G401 (cell line): ENCODE data around the gene SMIM41. TPM values are rescaled to one million over a fixed set of nuclear protein-coding genes. Genes with fewer than 3 reads are reported as not detected.

Experiments used
- DNase-seq: peaks from one replicate; pipeline ENCODE4 v3.0.0-alpha.2; 2015; ENCODE audit warnings: low spot score
- in situ Hi-C: cut with HindIII; loops from 2 replicates; pipeline ENCODE4 v1.10.0; 2016; ENCODE audit warnings: low sequenced_read_pairs, mixed read lengths
- total RNA-seq: library from RNA; depleted of rRNA; stranded (reverse); fragments of >200 nt; shearing (Covaris generic); gene quantifications from 2 replicates; pipeline ENCODE4 v1.2.3, GENCODE V29; 2014; rRNA removed

Gene SMIM41
- total RNA-seq = not detected in 2 replicates

DNA sequence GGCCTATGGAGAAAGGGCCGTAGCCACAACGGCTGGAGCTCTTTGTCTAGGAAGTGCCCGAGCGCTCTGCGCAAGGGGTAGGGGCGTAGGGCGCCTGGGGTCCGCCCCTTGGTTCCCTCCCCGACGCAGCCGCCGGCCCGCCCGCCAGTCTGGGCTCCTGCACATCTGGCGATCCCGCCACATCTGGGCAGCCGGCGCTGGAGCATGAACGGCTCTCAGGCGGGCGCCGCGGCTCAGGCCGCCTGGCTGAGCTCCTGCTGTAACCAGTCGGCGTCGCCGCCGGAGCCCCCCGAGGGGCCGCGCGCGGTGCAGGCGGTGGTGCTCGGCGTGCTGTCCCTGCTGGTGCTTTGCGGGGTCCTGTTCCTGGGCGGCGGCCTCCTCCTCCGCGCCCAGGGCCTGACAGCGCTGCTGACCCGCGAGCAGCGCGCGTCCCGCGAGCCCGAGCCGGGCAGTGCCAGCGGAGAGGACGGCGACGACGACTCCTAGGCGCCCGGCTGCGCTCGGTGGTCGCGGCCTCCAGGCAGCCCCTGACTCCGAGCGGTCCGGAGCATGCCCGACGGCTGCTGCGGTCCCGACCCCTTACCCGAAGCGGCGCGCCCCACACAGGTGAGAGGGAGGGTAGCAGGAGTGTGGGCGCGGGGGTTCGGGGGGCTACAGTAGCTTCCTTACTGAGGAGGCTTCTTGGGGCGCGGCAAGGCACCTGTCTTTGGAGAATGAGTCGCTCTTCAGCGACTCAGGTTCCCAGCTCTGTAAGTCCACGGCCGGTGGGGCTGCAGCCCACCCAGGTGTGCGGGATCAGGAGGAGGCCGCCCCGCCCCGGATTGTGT lies at the start of gene SMIM41:
Gene SMIM41, plus strand, starts transcription at position 129 of the 827 bp plus-strand sequence. Its CDS starts 76 bp downstream, at position 205.
- in situ Hi-C loops = no loop called here
- no peak for DNase-seq

DNA sequence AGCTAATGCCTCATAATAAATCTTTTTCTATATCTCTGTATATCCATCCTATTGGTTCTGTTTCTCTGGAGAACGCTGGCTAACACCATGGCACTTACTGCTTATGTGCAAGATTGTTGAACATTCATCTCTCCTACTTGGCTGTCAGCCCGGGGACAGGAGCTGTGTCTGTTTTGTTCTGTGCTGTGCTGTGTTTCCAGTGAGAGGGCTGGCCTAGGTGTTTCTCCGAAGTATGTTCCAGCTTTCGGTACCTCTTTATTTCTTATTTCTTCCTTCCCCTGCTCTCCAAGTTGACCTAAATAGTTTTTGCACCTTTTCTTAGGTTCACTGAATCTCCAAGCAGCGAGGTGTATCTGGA lies 47.1 kb upstream of the SMIM41 start:
- DNase-seq = peak; percentile 85
- in situ Hi-C loops = no loop called here

DNA sequence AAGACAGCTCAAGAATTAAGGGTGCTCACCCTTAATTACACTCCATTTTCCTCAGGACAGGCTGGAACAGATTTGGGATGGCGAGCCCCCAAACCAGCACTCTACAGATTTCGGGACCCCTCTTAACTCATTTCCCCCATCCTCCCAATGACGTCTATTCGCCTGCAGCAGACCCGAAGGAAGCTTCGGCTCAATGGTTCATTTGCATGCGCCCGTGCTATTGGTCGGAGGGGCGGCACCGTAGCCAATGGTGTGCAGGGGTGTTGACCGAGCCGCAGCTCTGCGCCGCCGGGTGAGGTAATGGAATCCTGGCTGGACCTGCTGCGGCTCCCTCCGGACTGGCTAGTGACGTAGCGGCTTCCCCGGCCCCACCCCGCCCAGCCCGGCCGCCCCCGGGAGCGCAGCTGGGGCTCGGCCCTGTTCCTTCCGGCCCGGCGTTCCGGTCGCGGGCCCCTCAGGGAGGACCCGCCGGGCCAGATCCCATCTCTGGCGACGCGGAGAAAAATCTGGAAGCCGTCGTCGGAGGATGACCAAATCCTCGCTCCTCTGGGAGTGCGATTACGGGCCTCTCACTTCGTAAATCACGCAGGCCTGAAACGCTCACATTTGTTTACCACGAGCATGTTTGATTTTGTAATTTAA lies 46.6 kb upstream of the SMIM41 start:
- in situ Hi-C loops = no loop called here
- peak; percentile 98 for DNase-seq

DNA sequence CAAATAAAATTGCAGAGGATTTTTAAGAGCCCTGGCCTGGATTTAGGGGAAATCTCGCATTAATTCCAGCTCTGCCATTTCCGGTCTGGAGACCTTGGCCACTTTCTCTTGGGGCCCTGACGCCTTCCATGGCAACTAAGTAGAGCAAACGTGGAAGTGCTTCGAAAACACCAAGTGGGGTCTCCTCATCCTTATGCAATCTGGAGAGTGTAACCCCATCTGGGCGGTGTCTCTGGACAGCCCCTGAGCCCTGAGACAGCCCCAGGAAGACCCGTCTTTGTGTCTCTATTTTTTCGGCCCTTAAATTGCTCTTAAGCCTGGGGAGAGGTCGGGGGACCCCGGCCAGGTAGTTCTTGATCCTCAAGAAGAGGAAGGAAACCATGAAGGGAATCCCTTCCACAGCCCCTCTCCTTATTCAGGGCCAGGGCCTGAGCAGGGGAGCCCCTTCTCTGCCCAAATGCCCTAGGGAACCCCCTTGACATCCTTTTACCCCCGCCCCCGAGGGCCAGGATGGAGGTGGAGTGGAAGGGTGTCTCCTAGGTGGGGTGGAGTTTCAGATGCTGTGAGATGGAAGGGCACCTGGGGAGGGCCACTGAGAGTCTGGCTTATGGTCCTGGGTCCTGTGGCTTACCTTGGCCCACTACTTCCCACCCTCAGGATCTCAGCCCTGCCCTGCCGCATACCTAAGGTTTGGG lies 45.9 kb upstream of the SMIM41 start:
- DNase-seq = no peak

DNA sequence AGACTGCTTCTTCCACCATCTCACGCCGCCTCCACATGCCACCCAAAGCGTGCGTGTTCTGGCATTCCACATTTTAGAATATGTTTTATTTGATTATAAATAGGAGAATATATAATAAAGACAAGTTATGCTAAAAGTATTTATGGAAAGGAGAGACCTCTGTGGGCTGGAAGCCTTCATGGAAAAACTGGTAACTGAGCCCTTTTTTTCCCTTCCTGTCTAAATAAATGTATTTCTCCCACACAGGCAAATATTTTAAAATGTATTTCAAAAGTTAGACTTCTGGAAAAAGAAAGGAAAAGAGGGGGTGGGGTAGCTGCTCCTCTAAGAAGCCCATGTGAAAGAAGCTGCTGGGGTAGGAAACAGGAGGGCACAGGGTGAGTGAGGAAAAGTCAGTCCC lies 44.3 kb upstream of the SMIM41 start:
- DNase-seq = no peak
- in situ Hi-C loops = no loop called here

More for the DNA sequence above, 45.9 kb upstream of the SMIM41 start:
- in situ Hi-C loops = no loop called here

DNA sequence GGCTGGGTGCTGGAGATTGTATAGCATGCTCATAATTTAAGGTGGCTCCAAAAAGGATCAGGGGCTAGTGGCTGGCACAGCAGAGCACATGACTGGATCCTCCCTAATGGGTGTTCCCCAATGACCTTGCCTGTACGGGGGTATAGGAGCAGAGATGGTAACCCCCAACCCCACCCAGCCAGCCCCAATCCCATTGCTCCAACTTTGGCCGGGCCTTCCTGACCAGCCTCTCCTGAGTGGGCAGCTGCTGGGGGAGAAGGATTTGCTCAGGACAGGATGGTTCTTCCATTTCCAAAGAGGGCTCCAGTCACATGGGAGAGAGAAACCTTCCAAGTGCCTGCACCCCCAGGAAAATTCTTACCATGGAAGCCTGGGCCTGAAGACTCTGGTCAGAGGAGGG lies 43.6 kb upstream of the SMIM41 start:
- DNase-seq = no peak

DNA sequence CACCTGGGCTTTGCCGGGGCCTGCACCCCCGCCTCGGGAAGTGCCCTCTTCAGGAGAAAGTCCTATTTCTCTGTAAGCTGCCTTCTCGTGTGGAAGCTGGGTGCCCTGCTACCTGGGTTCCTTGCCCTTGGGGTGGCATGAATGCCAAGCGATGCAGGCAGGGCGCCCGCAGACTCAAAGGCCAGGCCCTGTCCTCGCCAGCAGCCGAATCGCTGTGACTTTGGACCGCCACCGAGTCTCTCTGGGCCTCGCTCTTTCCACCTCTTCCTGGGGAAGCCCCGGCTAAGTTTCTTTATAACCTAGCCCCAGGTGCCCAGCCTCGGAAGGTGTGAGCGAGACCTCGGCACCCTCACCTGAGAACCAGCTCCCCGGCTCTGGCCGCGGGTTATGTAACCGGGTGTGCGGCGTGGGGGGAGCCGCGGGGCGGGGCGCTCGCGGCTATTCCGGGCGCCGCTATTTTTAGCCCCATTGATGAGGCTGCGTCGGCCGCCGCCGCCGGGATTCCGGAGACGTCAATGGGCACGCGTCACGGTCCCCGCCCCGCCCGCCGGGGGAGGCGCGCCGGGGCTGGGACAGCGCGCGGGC lies 42.8 kb upstream of the SMIM41 start:
- in situ Hi-C loops = no loop called here
- DNase-seq = peak; percentile 88

More for the DNA sequence above, 43.6 kb upstream of the SMIM41 start:
- in situ Hi-C loops = no loop called here

DNA sequence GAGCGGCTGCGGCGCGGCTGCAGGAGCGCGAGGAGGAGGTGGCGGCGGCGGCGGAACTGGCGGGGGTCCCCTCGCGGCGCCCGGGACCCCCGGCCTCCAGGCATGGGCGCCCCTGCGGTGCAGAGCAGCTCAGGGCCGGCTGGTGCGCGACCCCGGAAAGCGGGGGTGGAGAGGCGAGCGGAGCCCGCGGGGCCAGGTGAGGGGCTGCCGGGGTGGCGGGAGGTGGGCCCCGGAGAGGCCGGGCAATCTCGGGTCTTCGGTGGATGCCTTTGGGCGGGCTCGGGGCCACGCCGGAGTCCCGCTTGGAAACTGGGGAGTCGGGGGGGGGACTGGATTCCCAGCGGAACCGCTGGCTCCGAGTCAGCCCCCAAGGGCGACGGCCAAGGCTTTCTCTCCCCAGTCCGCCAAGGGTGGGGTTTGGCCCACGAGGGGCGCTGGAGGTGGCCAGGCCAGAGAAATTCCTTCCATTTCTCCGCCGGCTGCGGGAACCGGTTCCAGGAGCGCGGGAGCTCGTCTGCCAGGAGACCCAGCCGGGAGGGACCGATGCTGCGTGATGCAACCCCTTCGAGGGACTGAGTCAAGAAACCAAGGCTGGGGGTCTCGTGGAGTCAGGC lies 42.1 kb upstream of the SMIM41 start:
- in situ Hi-C loops = no loop called here

DNA sequence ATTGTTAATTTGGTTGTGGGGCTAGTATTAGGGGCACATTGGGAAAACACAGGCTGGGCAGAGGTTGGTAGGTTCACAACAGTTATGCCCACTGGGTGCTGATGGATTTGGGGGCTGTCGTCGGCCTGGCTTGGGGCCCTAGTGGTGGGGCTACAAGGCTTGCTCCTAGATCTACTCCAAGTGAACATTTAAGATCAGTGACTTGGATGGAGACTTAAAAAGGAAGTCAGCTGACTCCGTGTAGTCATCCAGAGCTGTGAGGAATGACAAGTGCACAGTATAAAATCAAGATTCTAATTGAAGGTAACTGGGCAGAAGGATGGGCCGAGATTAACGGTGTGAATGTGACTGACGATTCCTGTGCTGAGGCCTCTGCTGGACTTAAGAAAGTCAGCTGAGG lies 41.1 kb upstream of the SMIM41 start:
- in situ Hi-C loops = no loop called here
- DNase-seq = no peak

More for the DNA sequence above, 42.1 kb upstream of the SMIM41 start:
- no peak for DNase-seq

DNA sequence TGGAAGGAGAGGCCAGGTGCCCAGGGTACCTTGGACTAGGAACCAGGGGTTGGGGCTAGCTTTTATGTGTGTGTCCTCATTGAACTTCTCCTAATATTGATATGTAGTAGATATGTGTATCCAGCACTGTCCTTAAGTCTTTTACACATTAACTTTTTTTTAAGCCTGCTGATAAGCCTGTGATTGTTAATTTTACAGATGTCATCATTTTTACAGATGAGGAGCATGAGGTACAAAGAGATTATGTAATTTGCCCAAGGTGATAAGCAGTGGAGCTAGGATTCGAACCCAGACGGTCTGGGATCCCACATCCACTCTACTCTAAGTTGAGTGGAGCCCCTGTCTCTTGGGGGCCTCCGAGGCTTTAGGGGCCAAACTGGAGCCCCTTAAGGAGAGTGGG lies 38.5 kb upstream of the SMIM41 start:
- DNase-seq = no peak
- in situ Hi-C loops = no loop called here

DNA sequence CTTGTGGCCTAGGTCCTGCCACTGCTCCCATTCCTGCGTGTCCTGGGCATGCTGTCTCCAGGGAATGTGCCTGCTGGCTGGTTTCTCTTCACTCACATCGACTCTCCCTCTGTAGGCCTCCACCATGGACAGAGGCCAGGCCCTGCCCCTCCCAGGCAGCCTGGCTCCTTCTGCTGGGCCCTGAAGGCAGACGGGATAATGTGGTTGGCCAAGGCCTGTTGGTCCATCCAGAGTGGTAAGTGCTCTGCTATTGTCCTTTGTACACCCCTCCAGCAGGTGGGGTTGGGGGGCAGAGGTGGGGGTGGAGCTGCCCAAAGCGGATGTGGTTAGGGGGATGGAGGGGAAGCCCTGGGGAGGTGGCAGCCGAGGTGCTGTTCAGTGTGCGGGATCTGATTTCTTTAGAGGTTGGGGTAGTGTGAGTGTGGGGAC lies 37.8 kb upstream of the SMIM41 start:
- in situ Hi-C loops = no loop called here

DNA sequence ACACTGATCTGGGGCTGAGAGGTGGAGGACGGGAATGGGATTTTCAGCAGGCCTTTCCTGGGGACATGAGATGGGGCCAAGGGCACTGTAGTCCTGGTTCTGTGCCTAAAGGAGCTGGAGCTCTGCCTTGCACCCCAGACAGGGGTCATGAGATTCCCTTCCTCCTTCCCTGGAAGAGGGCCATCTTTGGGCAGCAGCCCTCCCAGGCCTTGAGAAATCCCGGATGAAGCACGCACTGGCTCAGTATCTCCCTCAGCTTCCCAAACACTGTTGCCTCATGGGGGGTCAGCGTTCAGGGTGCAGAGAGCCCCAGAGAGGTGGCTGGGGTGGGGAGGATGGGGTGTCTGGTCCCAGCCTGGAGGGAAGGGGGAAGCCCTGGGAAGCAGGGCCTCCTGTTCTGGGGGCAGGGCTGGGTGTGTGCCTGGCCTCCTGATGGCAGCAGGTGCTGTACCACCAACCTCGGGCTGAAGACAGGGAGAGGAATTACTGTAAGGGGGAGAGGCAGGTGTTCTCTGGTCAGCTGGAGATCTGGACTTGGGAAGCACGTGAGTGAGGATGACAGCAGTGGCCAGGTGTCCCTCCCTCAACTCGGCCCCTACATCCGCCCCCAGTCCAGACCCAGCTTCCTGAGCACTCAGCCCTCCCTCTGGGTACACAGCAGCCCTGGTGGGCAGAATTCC lies 36.7 kb upstream of the SMIM41 start:
- no peak for DNase-seq
- in situ Hi-C loops = no loop called here

More for the DNA sequence above, 37.8 kb upstream of the SMIM41 start:
- DNase-seq = no peak

DNA sequence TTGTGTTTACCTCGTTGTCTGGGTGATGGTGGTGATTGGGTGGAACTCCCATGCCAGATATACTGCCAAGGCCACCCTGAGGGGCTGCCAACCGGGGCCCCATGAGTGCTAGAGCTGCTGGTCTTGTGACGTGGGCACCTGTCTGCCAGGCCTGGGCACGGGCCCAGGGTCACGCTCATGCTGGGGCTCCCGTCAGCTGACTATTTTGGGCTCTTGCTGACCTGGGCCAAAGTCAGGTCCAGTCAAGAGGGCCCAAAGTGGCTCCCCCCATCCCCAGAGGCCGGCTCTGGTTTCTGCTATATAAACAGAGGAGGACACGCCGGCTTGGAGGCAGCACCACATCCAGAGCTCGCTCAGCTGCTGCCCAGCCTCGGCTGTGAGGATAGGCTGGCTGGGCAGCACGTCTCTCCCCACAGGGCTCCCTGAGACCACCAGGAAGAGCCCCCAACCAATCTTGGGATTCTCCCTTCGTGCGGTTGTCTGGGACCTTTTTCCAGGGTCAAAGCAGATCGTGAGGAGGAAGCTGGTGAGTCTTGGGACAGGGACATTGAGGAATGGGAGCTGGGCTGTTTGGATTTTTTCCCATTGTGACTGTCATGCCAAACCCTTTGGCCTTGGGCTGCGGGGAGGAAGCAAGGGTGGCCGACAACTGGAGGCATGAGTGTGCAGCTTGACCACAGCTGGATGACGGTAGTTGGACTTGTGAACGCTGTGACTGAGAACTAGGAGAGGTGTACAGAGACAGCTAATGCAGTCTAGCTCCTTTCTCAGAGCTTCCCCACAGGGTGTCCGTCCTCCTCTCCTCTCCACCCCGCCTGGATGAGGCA lies 35.9 kb upstream of the SMIM41 start:
- DNase-seq = no peak
- in situ Hi-C loops = no loop called here

DNA sequence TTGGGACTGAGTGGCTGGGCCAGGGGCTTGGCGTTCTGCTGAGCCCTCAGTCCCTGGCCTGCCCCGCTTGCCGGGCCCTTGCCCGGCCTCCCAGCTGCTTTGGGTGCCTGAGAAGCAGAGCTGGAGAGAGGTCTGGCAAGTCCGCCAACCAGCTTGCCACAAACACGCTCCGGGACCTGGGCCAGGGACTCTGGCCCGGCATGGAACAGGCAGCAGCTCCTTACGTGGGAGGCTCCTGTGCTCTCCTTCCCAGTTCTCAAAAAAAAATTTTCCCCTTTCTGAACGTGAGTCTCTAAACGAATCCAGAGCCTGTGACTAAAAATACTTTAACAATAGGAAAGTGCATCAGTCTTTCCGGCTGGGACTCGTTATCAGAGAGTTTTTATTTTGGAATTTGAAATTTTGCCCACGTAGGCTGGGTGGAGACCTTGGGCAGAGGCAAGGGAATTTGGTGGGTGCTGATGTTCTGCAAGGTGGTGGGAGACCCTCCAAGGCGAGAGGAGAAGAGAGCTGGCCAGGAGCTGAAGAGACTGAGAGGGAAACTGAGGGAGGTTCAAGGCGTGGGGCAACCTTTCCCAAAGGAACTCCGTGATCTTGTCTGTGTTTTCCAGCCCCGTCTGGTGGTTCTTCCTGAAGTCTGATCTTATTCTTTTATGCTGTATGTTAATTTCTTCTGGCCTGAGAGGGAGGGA lies 35.1 kb upstream of the SMIM41 start:
- peak; percentile 88 for DNase-seq
- in situ Hi-C loops = no loop called here

DNA sequence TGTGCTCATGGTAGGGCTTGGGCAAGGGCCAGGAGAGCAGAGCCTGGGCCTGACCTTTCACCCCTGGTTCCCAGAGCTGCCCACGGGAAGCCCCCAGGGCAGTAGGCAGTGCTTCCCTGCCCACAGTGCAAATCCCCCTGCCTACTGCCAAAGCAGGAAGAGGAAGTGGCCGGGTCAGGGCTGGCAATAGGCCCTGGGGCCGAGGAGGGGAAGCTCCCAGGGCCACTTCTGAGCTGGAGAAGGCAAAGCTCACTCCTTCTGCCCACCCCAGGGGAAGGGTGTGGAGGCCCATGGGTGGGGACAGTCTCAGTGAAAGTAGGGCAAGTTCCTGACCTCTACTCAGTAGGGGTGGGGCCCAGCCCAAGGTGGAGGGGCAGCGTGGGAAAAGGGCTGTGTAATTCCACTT lies 33.7 kb upstream of the SMIM41 start:
- in situ Hi-C loops = no loop called here
- DNase-seq = no peak

DNA sequence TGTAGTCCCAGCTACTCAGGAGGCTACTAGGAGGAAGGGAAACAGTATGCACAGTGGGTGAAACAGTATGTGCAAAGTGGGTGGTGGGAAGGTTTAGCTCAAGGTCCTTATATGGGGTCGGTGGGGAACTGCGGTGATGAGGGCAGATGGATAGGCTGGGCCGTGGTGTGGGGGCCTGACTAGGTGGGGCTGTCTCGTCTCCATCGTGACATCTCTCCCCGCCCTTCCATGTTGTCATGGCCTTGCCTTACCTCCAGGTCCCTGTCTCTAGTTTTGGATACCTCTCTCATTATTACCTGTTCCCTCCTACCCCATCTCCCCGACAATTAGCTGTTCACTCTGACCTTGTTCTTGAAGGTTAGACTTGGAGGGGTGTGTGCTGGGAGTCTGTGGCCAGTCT lies 32.6 kb upstream of the SMIM41 start:
- DNase-seq = no peak
- in situ Hi-C loops = no loop called here

DNA sequence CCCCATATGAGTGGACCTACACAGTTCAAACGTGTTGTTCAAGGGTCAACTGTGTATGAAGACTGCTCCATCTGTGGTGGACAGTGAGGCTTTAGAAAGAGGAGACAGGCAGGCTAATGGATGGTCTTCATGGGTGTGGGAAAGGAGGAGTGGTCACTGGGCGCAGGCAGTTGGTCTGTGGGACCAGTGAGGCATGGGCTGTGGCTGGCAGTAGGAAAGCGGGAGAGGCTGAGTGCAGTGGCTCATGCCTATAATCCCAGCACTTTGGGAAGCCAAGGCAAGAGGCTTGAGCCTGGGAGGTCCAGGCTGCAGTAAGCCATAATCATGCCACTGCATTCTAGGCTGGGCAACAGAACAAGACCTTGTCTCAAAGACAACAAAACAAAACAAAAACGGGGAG lies 30.2 kb upstream of the SMIM41 start:
- in situ Hi-C loops = no loop called here
- no peak for DNase-seq
